GM21515 (cell line): ENCODE measurements around the gene ELOA2.
"Not testable (repeated sequence)": the region's sequence is repeated elsewhere in the genome, so short reads cannot be mapped to it uniquely, and the experiment has no call there.

Experiments
- ATAC-seq: cut with Tn5 transposase; IDR thresholded peaks from one replicate; pipeline ENCODE4 v1.9.1; 2021; ENCODE audit not compliant: unreplicated experiment

Gene ELOA2

GRCh38 chr18:47035156-47035671 lies at the start of gene ELOA2:
TSS of gene ELOA2 (minus strand) at chr18:47035621. CDS start at chr18:47035264, 357 bp downstream.
- ATAC-seq = no peak

DNA sequence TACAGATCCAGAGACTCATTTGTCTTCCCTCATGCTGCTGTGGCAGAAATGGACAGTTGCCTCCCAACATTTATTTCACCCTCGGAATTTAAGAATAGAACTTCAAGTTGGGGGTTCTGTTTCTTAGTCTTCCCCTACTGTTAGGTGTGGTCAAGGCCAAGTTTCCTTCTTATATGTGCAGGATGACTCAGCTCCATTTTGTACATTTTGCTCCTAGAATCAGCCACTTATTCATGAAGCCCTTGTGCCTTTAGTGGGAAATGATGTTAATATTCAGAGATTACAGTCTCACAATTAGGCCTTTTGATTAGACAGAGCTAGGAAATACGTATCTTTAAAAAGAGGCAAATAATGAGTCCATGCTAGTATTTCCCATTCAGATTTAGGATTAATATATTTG lies 46.2 kb upstream of the ELOA2 start:
- no peak for ATAC-seq

DNA sequence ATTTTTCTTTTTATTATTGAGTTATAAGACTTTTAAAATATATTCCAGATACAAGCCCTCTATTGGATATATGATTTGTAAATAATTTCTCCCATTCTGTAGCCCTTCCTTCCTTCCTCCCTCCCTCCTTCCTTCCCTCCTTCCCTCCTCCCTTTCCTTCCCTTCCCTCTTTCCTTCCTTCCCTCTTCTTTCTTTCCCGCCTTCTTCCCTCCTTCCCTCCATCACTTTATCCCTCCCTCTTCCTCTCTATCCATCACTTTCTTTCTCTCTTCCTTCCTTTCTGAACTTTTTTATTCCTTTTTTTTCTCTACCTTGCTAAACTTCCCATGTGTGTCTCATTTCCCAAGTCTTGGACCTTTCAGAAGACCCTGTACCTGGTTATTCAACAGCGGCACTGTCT lies 45.5 kb upstream of the ELOA2 start:
- ATAC-seq = no peak

- ATAC-seq = no peak
Measured at GRCh38 chr18:47077111-47077510, 41.7 kb upstream of the ELOA2 start.

- ATAC-seq = no peak
Measured at GRCh38 chr18:47075098-47075883, 39.9 kb upstream of the ELOA2 start.

GRCh38 chr18:47067648-47068047 lies 32.2 kb upstream of the ELOA2 start:
- ATAC-seq = no peak

DNA sequence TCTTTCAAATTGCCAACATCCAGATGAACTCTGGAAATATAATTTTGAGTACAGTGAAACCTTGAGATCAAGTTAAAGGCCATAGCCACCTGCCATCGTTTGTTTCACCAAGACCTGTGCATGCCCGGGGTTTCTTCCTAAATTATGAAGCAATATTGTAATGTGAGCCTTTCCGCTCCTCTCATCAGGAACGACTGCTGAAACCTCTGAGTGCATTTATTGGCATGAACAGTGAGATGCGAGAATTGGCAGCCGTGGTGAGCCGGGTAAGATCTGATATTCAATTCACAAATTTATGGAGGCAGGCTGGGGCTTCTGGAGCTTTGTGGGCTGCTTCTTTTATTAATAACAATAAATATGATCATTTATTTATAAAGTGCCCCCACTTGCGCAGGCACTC lies 27.7 kb upstream of the ELOA2 start:
- ATAC-seq = no peak

GRCh38 chr18:47062471-47062870 lies 27.1 kb upstream of the ELOA2 start:
- no peak for ATAC-seq

GRCh38 chr18:47054369-47054768 lies 18.9 kb upstream of the ELOA2 start:
- ATAC-seq = no peak

DNA sequence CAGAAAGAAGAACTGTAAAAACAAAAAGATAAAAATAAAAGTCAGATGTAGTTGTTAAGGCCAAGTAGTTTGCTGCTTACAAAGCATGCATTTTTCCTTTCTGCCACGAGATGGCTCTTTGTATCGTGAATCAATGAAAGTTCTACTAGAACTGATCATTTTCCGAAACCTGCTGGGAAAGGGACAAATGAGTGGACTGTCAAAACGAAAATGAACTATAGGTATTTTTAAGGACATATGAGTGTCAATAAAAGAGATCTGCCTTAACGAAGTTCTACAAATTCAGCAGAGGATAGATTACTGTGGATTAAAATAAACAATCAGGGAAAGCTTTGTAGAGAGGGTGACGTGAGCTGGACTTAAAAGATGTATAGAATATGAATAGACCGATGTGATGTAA lies 15.0 kb upstream of the ELOA2 start:
- ATAC-seq = no peak

DNA sequence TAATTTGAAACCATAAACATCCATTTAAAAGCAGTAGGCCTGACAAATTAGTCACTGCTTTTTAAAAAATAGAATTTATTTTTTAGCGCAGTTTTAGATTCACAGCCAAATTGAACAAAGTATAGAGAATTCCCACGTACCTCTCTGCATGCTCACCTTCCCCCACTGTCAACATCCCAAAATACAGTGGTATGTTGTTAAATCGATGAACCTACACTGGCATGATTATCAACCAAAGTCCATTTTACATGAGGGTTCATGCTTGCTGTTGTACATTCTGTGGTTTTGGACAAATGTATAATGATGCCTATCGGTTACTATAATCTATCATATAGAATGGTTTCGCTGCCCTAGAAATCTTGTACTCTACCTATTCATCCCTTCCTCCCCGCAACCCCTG lies 5.6 kb upstream of the ELOA2 start:
- ATAC-seq = no peak

GRCh38 chr18:47036927-47037578 lies 1.6 kb upstream of the ELOA2 start:
- ATAC-seq = no peak

GRCh38 chr18:47036298-47036874 lies 965 bp upstream of the ELOA2 start:
- ATAC-seq = no peak

GRCh38 chr18:47034591-47034990 lies 830 bp downstream of the ELOA2 start:
- not testable (repeated sequence) for ATAC-seq

DNA sequence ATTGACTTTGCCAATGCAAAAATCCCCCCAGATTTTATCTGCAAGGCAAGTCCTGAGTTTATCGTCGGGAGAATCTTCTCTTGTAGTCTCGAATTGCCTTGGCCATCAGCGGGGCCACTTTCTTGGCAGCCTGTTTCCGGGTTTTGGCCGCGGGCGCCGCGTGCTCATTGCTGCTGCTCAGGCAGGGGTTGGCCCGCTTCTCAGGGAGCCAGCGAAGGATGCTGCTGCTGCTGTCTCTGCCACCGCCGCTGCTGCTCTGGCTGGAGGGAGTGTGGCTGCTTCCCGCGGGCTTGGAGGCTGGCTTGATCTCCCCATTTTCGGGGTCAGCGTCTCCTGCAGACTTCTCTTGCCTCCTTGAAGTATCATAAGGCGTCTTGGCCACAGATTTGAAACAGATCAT lies 2.5 kb downstream of the ELOA2 start:
- no peak for ATAC-seq

- not testable (repeated sequence) for ATAC-seq
Measured at GRCh38 chr18:47030887-47031286, 4.5 kb downstream of the ELOA2 start.

DNA sequence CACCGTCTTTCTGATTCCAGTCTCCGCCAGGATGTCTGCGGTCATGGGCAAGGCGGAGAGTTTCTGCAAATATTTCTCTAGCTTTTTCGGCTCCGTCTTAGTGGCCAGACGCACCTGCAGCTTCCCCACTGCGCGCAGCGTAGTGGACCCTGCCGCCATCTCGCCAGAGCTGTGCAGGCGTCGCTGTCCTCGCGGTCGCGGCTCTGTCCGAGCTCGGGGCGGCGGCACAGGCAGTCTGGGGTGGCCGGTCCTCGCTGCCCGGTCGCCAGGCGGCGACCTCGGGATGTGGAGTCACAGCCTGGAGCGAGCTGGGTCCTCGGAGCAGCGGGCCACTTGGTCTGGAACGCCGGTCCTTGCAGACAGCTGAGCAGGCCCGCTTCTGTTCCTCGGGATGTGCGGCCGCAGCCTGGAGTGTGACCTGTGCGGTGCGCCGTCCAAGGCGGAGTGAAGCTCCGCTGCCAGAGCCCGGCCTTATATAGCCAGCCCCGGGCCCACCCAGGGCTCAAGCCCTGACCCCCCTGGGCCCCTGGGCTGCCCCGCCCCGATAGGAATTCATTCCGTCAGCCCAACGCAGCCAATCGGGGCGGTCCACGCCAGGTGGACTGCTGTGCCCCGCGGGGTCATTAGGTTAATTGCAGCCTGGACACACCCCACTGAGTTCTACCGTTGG lies 5.6 kb downstream of the ELOA2 start:
- not testable (repeated sequence) for ATAC-seq

- ATAC-seq = not testable (repeated sequence)
Measured at GRCh38 chr18:47028738-47029137, 6.7 kb downstream of the ELOA2 start.

DNA sequence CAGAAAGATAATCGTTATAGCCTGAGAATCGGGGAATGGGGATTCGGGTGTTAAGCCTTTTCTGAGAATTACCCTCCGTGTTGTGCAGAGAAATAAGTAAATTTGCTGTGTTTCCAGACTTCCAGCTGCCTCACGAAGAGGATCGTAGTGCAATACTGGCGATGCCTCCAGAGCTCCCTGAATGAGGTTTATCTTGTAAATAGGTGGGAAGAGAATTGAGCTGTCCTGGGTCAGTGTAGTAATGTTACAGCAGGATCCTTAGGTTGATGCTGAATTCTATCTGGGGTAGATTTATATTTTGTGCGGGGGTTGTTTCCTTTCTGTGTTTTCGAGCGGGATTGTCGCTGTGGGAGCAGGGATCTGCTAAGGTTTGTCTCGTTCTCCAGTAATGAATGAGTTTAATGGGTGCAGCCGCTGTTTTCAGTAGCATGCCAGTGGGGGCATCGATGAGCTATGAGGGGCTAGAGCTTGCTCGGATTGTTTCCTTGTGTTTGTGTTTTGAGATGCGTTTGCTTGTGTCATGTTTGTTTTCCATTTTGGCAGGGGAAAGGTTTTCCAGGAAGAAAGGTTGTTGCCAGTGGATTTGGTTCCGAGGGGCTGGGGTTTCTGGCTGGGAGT lies 9.8 kb downstream of the ELOA2 start:
- not testable (repeated sequence) for ATAC-seq

- not testable (repeated sequence) for ATAC-seq
Measured at GRCh38 chr18:47023769-47024465, 11.5 kb downstream of the ELOA2 start.
